Mesangial cell (primary cell): ENCODE data around the gene CCNT1. TPM values are rescaled to one million over a fixed set of nuclear protein-coding genes. Genes with fewer than 3 reads are reported as not detected.

Source experiments
- total RNA-seq: library from RNA; depleted of rRNA; stranded (reverse); fragments of >200 nt; gene quantifications from 2 replicates; pipeline ENCODE4 v1.2.3, GENCODE V29; 2015

The CCNT1 gene
- 12.1 and 17.5 TPM in 2 replicates for total RNA-seq

GRCh38 chr12:48716493-48717251 lies at the start of gene CCNT1:
TSS of gene CCNT1 (minus strand) at chr12:48716707. CDS start at chr12:48716675, 32 bp downstream.

GRCh38 chr12:48681710-48682532 lies 34.6 kb downstream of the CCNT1 start, which contains the start of gene KANSL2:
TSS of gene KANSL2 (minus strand) at chr12:48682238. CDS start at chr12:48681632, 606 bp downstream.

Other genes with a start within 250 kb of the CCNT1 start
- gene ANP32D, start 244.1 kb downstream of the CCNT1 start, total RNA-seq, result not detected in 2 replicates
- gene C12orf54, start 234.2 kb downstream of the CCNT1 start, total RNA-seq, result not detected in 2 replicates
- gene OR8S1, start 191.1 kb downstream of the CCNT1 start, total RNA-seq, result not detected in 2 replicates
- not detected in 2 replicates for gene LALBA, start 146.7 kb downstream of the CCNT1 start, total RNA-seq
- gene KANSL2, start 34.5 kb downstream of the CCNT1 start, total RNA-seq, result 32.3 and 42.8 TPM in 2 replicates
- 20.4 and 44.7 TPM in 2 replicates for gene ADCY6, start 72.4 kb upstream of the CCNT1 start, total RNA-seq
- 18.1 and 33.2 TPM in 2 replicates for gene CACNB3, start 101.8 kb upstream of the CCNT1 start, total RNA-seq
- 33.5 and 49.9 TPM in 2 replicates for gene DDX23, start 135.5 kb upstream of the CCNT1 start, total RNA-seq
- gene RND1, start 149.2 kb upstream of the CCNT1 start, total RNA-seq, result 0.33 TPM in 1 of 2 replicates, not detected in the other
- 30.7 and 51.3 TPM in 2 replicates for gene FKBP11, start 208.8 kb upstream of the CCNT1 start, total RNA-seq
- gene ARF3, start 240.8 kb upstream of the CCNT1 start, total RNA-seq, result 65.7 and 70.6 TPM in 2 replicates